ENCODE results near the gene ATIC.

Gene ATIC

DNA sequence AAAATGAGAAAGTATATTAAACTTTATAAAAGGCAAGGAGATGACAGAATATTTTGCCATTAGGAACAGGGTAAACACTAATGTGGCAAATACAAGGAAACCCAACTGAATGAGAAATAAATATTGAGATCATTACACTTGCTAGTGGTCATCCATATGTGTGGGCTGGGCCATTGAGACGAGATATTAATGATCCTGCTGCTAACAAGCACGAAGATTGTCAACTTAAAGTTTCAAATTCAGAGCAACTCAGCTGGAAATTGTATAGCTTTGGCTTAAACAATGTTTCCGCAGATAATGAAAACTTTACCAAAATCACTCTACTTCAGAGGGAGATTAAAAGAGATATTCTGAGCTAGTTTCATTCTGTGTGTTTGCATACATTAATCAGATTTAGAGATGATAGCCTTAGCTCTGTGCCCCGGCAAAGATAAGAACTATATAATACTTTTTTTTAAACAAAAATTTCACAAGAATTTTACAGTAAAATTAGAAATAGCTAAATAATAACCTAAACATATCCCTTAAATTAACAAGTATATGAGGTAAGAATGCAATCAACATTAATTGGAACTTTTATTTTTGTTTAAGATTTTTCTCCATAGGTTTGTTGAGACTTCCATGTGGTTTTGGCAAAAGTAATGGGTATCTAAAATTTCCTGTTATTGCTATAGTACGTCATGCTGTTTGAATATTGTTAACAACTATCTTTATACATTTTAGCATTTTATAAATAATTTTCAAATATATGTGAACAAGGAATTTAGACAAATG is 84.0 kb downstream of the ATIC start:
- H3K9ac ChIP-seq (ENCODE audit: low read depth, low read length) = no peak overlapping the region
- peaks cover 96% of the 10 kb centered on the region for H3K36me3 ChIP-seq (ENCODE audit: insufficient read depth, low read length)
- H3K4me1 ChIP-seq (ENCODE audit: control insufficient read depth, insufficient read depth, low read length) = peaks cover 38% of the 10 kb centered on the region
- H3K4me2 ChIP-seq (ENCODE audit: low read length) = no peak overlapping the region
- no peak overlapping the region for H3K4me3 ChIP-seq (ENCODE audit: low read length)
- no peaks in the 10 kb centered on the region for H3K9me3 ChIP-seq (replicated peaks; ENCODE audit: low read length)
- H3K27me3 ChIP-seq (ENCODE audit: control insufficient read depth, insufficient read depth, low read length) = no peaks in the 10 kb centered on the region

- peaks cover 93% of the 10 kb centered on the region for H3K36me3 ChIP-seq (ENCODE audit: insufficient read depth, low read length)
- H3K4me3 ChIP-seq (ENCODE audit: low read length) = no peak overlapping the region
Measured at GRCh38 chr2:215396595-215397313, 84.9 kb downstream of the ATIC start.

DNA sequence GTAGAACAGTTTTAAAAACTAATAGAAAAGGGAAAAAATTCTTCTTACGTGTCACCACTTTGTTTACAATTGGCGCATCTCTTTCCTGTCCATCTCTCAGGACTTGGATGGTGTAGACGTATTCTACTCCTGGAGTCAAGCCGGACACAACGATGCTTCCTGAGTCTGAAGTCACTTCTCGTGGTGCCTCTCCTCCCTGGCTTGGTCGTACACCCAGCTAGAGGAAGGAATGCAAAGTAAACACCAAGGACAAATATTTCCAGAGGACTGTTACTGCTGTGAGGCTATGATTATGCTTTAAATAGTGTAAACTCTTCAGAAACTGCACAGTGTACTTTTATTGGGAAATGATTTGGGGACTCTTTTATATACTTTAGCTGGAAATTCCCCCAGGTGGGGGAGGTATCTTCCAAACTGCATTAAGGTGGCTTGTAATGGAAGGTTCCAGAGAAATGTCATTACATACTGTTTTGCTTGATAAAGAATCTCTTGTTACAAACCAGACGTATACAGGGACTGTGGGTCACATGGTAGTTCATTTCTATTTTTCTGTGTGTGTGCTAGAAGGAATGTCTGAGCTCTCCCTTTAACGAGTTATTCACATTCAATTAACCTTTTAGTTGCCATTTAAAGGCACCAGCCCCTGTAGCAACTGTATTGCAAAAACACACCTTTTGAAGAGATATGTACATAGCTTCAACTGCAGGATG is 85.9 kb downstream of the ATIC start:
- Histone ChIP-seq H3K4me3 (ENCODE audit: low read length) (no peak overlapping the region), H3K9ac (ENCODE audit: low read depth, low read length) (no peak overlapping the region), H3K4me1 (ENCODE audit: control insufficient read depth, insufficient read depth, low read length) (peaks cover 47% of the 10 kb centered on the region), H3K27me3 (ENCODE audit: control insufficient read depth, insufficient read depth, low read length) (no peaks in the 10 kb centered on the region), H3K4me2 (ENCODE audit: low read length) (no peak overlapping the region), H3K9me3 (replicated peaks; ENCODE audit: low read length) (no peaks in the 10 kb centered on the region), H3K36me3 (ENCODE audit: insufficient read depth, low read length) (peaks cover 93% of the 10 kb centered on the region)

More at GRCh38 chr2:215396595-215397313, 84.9 kb downstream of the ATIC start:
- H3K27me3 ChIP-seq (ENCODE audit: control insufficient read depth, insufficient read depth, low read length) = no peaks in the 10 kb centered on the region
- H3K4me1 ChIP-seq (ENCODE audit: control insufficient read depth, insufficient read depth, low read length) = peaks cover 39% of the 10 kb centered on the region
- peak overlapping the region; percentile 2 for H3K4me2 ChIP-seq (ENCODE audit: low read length)
- no peaks in the 10 kb centered on the region for H3K9me3 ChIP-seq (replicated peaks; ENCODE audit: low read length)
- no peak overlapping the region for H3K9ac ChIP-seq (ENCODE audit: low read depth, low read length)

DNA sequence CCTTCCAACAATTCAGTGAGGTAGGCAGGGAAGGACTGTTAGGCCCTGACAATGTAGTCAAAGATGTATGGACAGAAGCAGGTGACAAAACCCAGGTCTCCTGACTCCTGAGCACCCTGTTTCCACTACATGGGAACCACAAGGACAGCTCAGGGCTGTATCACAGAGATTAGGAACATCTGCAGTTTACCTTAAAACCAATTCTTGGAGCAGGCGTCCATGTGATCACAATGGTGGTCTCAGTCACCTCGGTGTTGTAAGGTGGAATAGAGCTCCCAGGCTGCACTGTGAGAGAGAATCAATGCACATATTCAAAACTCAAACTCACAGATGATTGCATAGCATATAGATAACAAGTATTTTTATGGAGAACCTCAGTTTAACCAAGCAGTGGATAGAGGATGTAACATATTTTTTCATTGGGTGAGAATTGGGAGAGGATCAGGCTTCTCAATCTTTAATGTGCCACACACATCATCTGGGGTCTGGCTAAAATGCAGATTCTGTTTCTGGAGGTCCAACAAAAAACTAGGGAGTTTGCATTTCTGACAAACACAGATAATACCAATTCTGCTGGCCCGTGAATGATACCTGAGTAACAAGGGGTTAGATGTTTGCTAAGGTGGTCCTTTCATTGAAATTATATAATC is 87.3 kb downstream of the ATIC start:
- H3K36me3 ChIP-seq (ENCODE audit: insufficient read depth, low read length) = peaks cover 93% of the 10 kb centered on the region
- H3K4me3 ChIP-seq (ENCODE audit: low read length) = no peak overlapping the region
- H3K27me3 ChIP-seq (ENCODE audit: control insufficient read depth, insufficient read depth, low read length) = no peaks in the 10 kb centered on the region
- H3K4me1 ChIP-seq (ENCODE audit: control insufficient read depth, insufficient read depth, low read length) = peaks cover 50% of the 10 kb centered on the region
- no peak overlapping the region for H3K9ac ChIP-seq (ENCODE audit: low read depth, low read length)
- H3K4me2 ChIP-seq (ENCODE audit: low read length) = no peak overlapping the region
- H3K9me3 ChIP-seq (replicated peaks; ENCODE audit: low read length) = no peaks in the 10 kb centered on the region
